Measurements from ENCODE around the gene TUBB.

The TUBB gene

GRCh38 chr6:30768634-30769087 lies 48.5 kb downstream of the TUBB start:
- H3K9me3 ChIP-seq (ENCODE audit: low read length): no peaks in the 10 kb centered on the region
- no peaks in the 10 kb centered on the region; the same call in 1 of the 2 replicates for H3K27me3 ChIP-seq (ENCODE audit: insufficient read depth, low read length)
- no peaks in the 10 kb centered on the region for H3K79me2 ChIP-seq (ENCODE audit: insufficient read depth, low read length)
- H2AFZ ChIP-seq (ENCODE audit: low read length): no peak overlapping the region
- no peak overlapping the region for H3K27ac ChIP-seq (ENCODE audit: low read depth, low read length, poor library complexity, severe bottlenecking)
- no peaks in the 10 kb centered on the region for H3K36me3 ChIP-seq (ENCODE audit: insufficient read depth, low read length)
- H3K4me1 ChIP-seq (ENCODE audit: insufficient read depth, low read length, severe bottlenecking): no peaks in the 10 kb centered on the region
- no peaks in the 10 kb centered on the region for H3K9me2 ChIP-seq (ENCODE audit: low read depth, low read length)
- H4K20me1 ChIP-seq (ENCODE audit: insufficient read depth, low read length): no peaks in the 10 kb centered on the region
- no peak overlapping the region for H3K4me3 ChIP-seq (ENCODE audit: low read depth, low read length, poor library complexity, severe bottlenecking)
- H3K4me2 ChIP-seq (ENCODE audit: low read length): no peak overlapping the region
- H3F3A ChIP-seq (ENCODE audit: insufficient read depth, low read length): no peaks in the 10 kb centered on the region
- H3K9ac ChIP-seq (ENCODE audit: low read length): no peak overlapping the region
- no peak for TF ChIP-seq CTCF (IDR thresholded peaks at IDR 0.05; ENCODE audit: low read length)

- Histone ChIP-seq H4K20me1 (ENCODE audit: insufficient read depth, low read length) (no peaks in the 10 kb centered on the region), H3K4me2 (ENCODE audit: low read length) (no peak overlapping the region), H2AFZ (ENCODE audit: low read length) (no peak overlapping the region), H3K4me3 (ENCODE audit: low read depth, low read length, poor library complexity, severe bottlenecking) (no peak overlapping the region), H3K79me2 (ENCODE audit: insufficient read depth, low read length) (no peaks in the 10 kb centered on the region), H3K9me2 (ENCODE audit: low read depth, low read length) (no peaks in the 10 kb centered on the region), H3K9me3 (ENCODE audit: low read length) (no peaks in the 10 kb centered on the region), H3K27me3 (ENCODE audit: insufficient read depth, low read length) (no peaks in the 10 kb centered on the region; the same call in 1 of the 2 replicates), H3F3A (ENCODE audit: insufficient read depth, low read length) (no peaks in the 10 kb centered on the region), H3K9ac (ENCODE audit: low read length) (no peak overlapping the region), H3K36me3 (ENCODE audit: insufficient read depth, low read length) (no peaks in the 10 kb centered on the region), H3K4me1 (ENCODE audit: insufficient read depth, low read length, severe bottlenecking) (no peaks in the 10 kb centered on the region), H3K27ac (ENCODE audit: low read depth, low read length, poor library complexity, severe bottlenecking) (no peak overlapping the region)
- TF ChIP-seq CTCF (IDR thresholded peaks at IDR 0.05; ENCODE audit: low read length) (no peak), EZH2 (IDR thresholded peaks at IDR 0.05; ENCODE audit: borderline replicate concordance, low read length) (no peak)
Observed at GRCh38 chr6:30769088-30769852, 49.1 kb downstream of the TUBB start.

GRCh38 chr6:30769853-30770524 lies 49.8 kb downstream of the TUBB start:
- Histone ChIP-seq H3K79me2 (ENCODE audit: insufficient read depth, low read length) (no peaks in the 10 kb centered on the region), H3K27ac (ENCODE audit: low read depth, low read length, poor library complexity, severe bottlenecking) (no peak overlapping the region), H3K9me3 (ENCODE audit: low read length) (no peaks in the 10 kb centered on the region), H3K36me3 (ENCODE audit: insufficient read depth, low read length) (no peaks in the 10 kb centered on the region), H2AFZ (ENCODE audit: low read length) (no peak overlapping the region), H3K4me1 (ENCODE audit: insufficient read depth, low read length, severe bottlenecking) (no peaks in the 10 kb centered on the region), H3K4me2 (ENCODE audit: low read length) (no peak overlapping the region), H3K9me2 (ENCODE audit: low read depth, low read length) (no peaks in the 10 kb centered on the region), H3K27me3 (ENCODE audit: insufficient read depth, low read length) (no peaks in the 10 kb centered on the region; the same call in 1 of the 2 replicates), H3K9ac (ENCODE audit: low read length) (no peak overlapping the region), H3K4me3 (ENCODE audit: low read depth, low read length, poor library complexity, severe bottlenecking) (no peak overlapping the region), H4K20me1 (ENCODE audit: insufficient read depth, low read length) (no peaks in the 10 kb centered on the region), H3F3A (ENCODE audit: insufficient read depth, low read length) (no peaks in the 10 kb centered on the region)
- TF ChIP-seq EZH2 (IDR thresholded peaks at IDR 0.05; ENCODE audit: borderline replicate concordance, low read length): no peak
- no peak for TF ChIP-seq CTCF (IDR thresholded peaks at IDR 0.05; ENCODE audit: low read length)

Data from OCI-LY1 (cell line).